HepG2 (cell line): ENCODE measurements around the gene SSX2IP. TPM values are rescaled to one million over a fixed set of nuclear protein-coding genes. Genes with fewer than 3 reads are reported as not detected.

Experiments used
- ATAC-seq: fragments of 200-7000 bp; cut with Tn5 transposase; 3 replicates; pipeline ENCODE4 v1.9.1; 2020; ENCODE audit warnings: mild to moderate bottlenecking, moderate library complexity
- BruUV-seq: library from RNA; stranded (reverse); fragments of 400-500 nt; replicated peaks from 2 replicates; lab custom pipeline; 2021; lab: Mats Ljungman, UMichigan
- CTCF ChIA-PET: fragments of 300-600 bp; formaldehyde crosslinking; extraction: SDS; loops from one replicate; lab custom pipeline; 2021; ENCODE audit warnings: low total read pairs, inconsistent platforms, low intra/inter-chr PET ratio; lab: Yijun Ruan, JAX
- POLR2A ChIA-PET: fragments of 350-600 bp; sonication (Branson Sonifier 250); formaldehyde crosslinking; loops from one replicate; lab custom pipeline; 2020; ENCODE audit warnings: antibody characterized with exemption, inconsistent platforms; lab: Yijun Ruan, JAX
- DNase-seq: peaks from one replicate; pipeline ENCODE4 v3.0.0-alpha.2; 2015; ENCODE audit warnings: low spot score
- FAIRE-seq: peaks from 3 replicates; lab custom pipeline; 2011; peaks lifted over from hg19 to GRCh38; lab: Jason Lieb, UNC
- H2AFZ ChIP-seq: one replicate; pipeline ENCODE4 v1.6.1; 2011; ENCODE audit warnings: low read length, inconsistent platforms
- H3K27ac ChIP-seq: fragments of 300-600 bp; 3 replicates; pipeline ENCODE4 v1.8.0; 2011; ENCODE audit warnings: mixed run types, mild to moderate bottlenecking, mixed read lengths, low read length, inconsistent platforms; ENCODE audit not compliant: insufficient read depth; ENCODE audit errors: extremely low read length
- H3K27me3 ChIP-seq, 2 experiments: fragments of 200-600 bp in 1 of 2; 2 replicates in 1 of 2; 3 replicates in 1 of 2; pipeline versions ENCODE4 v1.6.0 to v1.8.0; 2011; ENCODE audit warnings: low read length in 2 of 2, mild to moderate bottlenecking in 2 of 2, moderate library complexity in 2 of 2, inconsistent platforms in 1 of 2; ENCODE audit not compliant: insufficient read depth in 2 of 2, control insufficient read depth in 1 of 2
- H3K36me3 ChIP-seq, 2 experiments: fragments of 200-600 bp in 1 of 2; replicated peaks in 1 of 2; 2 replicates in 1 of 2; 3 replicates in 1 of 2; pipeline versions ENCODE4 v1.5.1 to v1.8.0; 2011; ENCODE audit warnings: low read length in 2 of 2, inconsistent platforms in 1 of 2; ENCODE audit not compliant: insufficient read depth in 2 of 2, control insufficient read depth in 1 of 2
- H3K4me1 ChIP-seq: 2 replicates; pipeline ENCODE4 v1.5.1; 2012; ENCODE audit warnings: low read length, inconsistent platforms; ENCODE audit not compliant: insufficient read depth
- H3K4me2 ChIP-seq: 2 replicates; pipeline ENCODE4 v1.6.0; 2011; ENCODE audit warnings: low read depth, low read length, inconsistent platforms
- H3K4me3 ChIP-seq, 3 experiments: fragments of 200-600 bp in 1 of 3; sonication (generic), shearing (Covaris generic) in 1 of 3; replicated peaks in 1 of 3; 2 replicates each; pipeline ENCODE4 v1.5.1; 2011 to 2016; ENCODE audit warnings: low read length in 3 of 3, inconsistent platforms in 2 of 3, low read depth in 2 of 3, mild to moderate bottlenecking in 2 of 3, control low read depth in 1 of 3, mixed read lengths in 1 of 3; ENCODE audit not compliant: insufficient read depth in 1 of 3
- H3K79me2 ChIP-seq: one replicate; pipeline ENCODE4 v1.6.1; 2011; ENCODE audit warnings: low read length, inconsistent platforms; ENCODE audit not compliant: insufficient read depth
- H3K9ac ChIP-seq: 2 replicates; pipeline ENCODE4 v1.6.0; 2011; ENCODE audit warnings: mild to moderate bottlenecking, low read depth, low read length, inconsistent platforms; ENCODE audit not compliant: insufficient read depth
- H3K9me3 ChIP-seq: 2 replicates; pipeline ENCODE4 v1.5.1; 2012; ENCODE audit warnings: mild to moderate bottlenecking, low read length
- H4K20me1 ChIP-seq: 2 replicates; pipeline ENCODE4 v1.6.0; 2011; ENCODE audit warnings: inconsistent platforms, mild to moderate bottlenecking, low read length, moderate library complexity; ENCODE audit not compliant: insufficient read depth
- HMG20B ChIP-seq: conservative IDR thresholded peaks from 2 replicates; pipeline ENCODE4 v1.6.1; 2016; ENCODE audit warnings: missing genetic modification reagents, missing compliant biosample characterization
- MIER3 ChIP-seq: IDR thresholded peaks from 2 replicates; pipeline ENCODE4 v1.6.1; 2016; ENCODE audit warnings: missing compliant biosample characterization, borderline replicate concordance
- TIGD3 ChIP-seq: sonication (generic); formaldehyde crosslinking; IDR thresholded peaks from 2 replicates; pipeline ENCODE4 v1.5.1; 2020; ENCODE audit warnings: mild to moderate bottlenecking, missing genetic modification reagents, borderline replicate concordance
- ZFP36 ChIP-seq: fragments of 150-350 bp; IDR thresholded peaks from 2 replicates; pipeline ENCODE4 v1.6.1; 2018; ENCODE audit warnings: borderline replicate concordance, low read length, low read depth; ENCODE audit not compliant: partially characterized antibody
- ZNF333 ChIP-seq: sonication (generic); formaldehyde crosslinking; IDR thresholded peaks from 2 replicates; pipeline ENCODE4 v1.4.0; 2020; ENCODE audit warnings: mild to moderate bottlenecking, missing genetic modification reagents, borderline replicate concordance
- ZNF547 ChIP-seq: sonication (generic); formaldehyde crosslinking; IDR thresholded peaks from 2 replicates; pipeline ENCODE4 v1.5.1; 2020; ENCODE audit warnings: mild to moderate bottlenecking, missing genetic modification reagents
- WGBS: methylation state at CpG from one replicate; pipeline ENCODE4 v1.1.6; 2017; ENCODE audit warnings: low lambda C conversion rate; 5-methylcytosine and 5-hydroxymethylcytosine counted together
- in situ Hi-C: cut with HindIII; loops from 2 replicates; pipeline ENCODE4 v1.10.0; 2017; ENCODE audit warnings: low pct_unique_long_range_greater_than_20kb; ENCODE audit not compliant: extremely low pct_ligation_motif_present
- intact Hi-C: fragments of 100-400 bp; cut with micrococcal nuclease; formaldehyde crosslinking; loops from one replicate; pipeline ENCODE4 v1.10.0; 2022; ENCODE audit not compliant: unreplicated experiment
- polyA plus RNA-seq, 8 experiments: library from polyadenylated mRNA; depleted of rRNA in 3 of 8; stranded (reverse) in 7 of 8; unstranded in 1 of 8; fragments of >200 nt; fragmentation: Illumina TruSeq in 4 of 8; extraction: Trizol in 4 of 8; gene quantifications; 2 replicates each; pipeline versions ENCODE4 v1.2.1 to v1.2.3, GENCODE V29; 2011 to 2016; ENCODE audit warnings: low read depth in 4 of 8, missing spikeins in 1 of 8, mixed read lengths in 1 of 8; ENCODE audit not compliant: insufficient read depth in 1 of 8
- total RNA-seq, 5 experiments: library from RNA; depleted of rRNA; stranded (reverse); fragments of >200 nt; fragmentation: Illumina TruSeq; extraction: Trizol; gene quantifications; 2 replicates each; pipeline ENCODE4 v1.2.3, GENCODE V29; 2016; ENCODE audit warnings: low read depth in 1 of 5
- TF ChIP-seq, protein P1 (sequence below): sonication (generic); formaldehyde crosslinking; IDR thresholded peaks from 2 replicates; pipeline ENCODE4 v1.4.0; 2020; ENCODE audit warnings: missing genetic modification reagents, borderline replicate concordance

Gene SSX2IP
- total and polyA plus RNA-seq, 2 of the 13 experiments (the other 11 are each of a cell fraction or from before 2014, with no cell fraction given), result 2.7 to 23.7 TPM

- TF ChIP-seq TIGD3 (CRISPR knock-in tag), result no peak
- TF ChIP-seq MIER3 (CRISPR knock-in tag), result no peak
- no peak for TF ChIP-seq ZFP36
- TF ChIP-seq, protein P1, sequence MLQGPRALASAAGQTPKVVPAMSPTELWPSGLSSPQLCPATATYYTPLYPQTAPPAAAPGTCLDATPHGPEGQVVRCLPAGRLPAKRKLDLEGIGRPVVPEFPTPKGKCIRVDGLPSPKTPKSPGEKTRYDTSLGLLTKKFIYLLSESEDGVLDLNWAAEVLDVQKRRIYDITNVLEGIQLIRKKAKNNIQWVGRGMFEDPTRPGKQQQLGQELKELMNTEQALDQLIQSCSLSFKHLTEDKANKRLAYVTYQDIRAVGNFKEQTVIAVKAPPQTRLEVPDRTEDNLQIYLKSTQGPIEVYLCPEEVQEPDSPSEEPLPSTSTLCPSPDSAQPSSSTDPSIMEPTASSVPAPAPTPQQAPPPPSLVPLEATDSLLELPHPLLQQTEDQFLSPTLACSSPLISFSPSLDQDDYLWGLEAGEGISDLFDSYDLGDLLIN (CRISPR knock-in tag), result no peak
- TF ChIP-seq ZNF547 (CRISPR knock-in tag), result no peak
Measured at GRCh38 chr1:84715342-84716019, 25.2 kb upstream of the SSX2IP start (continued).

GRCh38 chr1:84712276-84712874 lies 22.1 kb upstream of the SSX2IP start:
- H3K9ac ChIP-seq, result no peak overlapping the region

More at GRCh38 chr1:84712276-84712874, 22.1 kb upstream of the SSX2IP start:
- ChIA-PET CTCF (no interaction called here), POLR2A (no interaction called here)
- intact Hi-C loops, result no loop called here
- Histone ChIP-seq H3K9me3 (no peaks in the 10 kb centered on the region), H3K27me3 (no peaks in the 10 kb centered on the region), H4K20me1 (no peaks in the 10 kb centered on the region), H3K4me2 (no peak overlapping the region), H2AFZ (no peak overlapping the region), H3K4me1 (no peaks in the 10 kb centered on the region), H3K27ac (no peak overlapping the region), H3K36me3 (no peaks in the 10 kb centered on the region), H3K79me2 (no peaks in the 10 kb centered on the region), H3K4me3 (no peak overlapping the region)
- no peak for TF ChIP-seq HMG20B (CRISPR knock-in tag)
- no peak for TF ChIP-seq ZNF333 (CRISPR knock-in tag)
- no peak for DNase-seq
- BruUV-seq, result no TSS peak
- FAIRE-seq, result no peak
- ATAC-seq, result no peak
- WGBS, result 69% methylated on average over 3 of the region's 3 CpGs
- in situ Hi-C loops, result no loop called here
